K562 (cell line): ENCODE data around the gene GSS. TPM values are rescaled to one million over a fixed set of nuclear protein-coding genes. Genes with fewer than 3 reads are reported as not detected.

Experiments
- ATAC-seq: fragments of 200-7000 bp; cut with Tn5 transposase; 3 replicates; pipeline ENCODE4 v1.9.1; 2020; ENCODE audit warnings: moderate library complexity
- BruUV-seq: library from RNA; stranded (reverse); fragments of 400-500 nt; replicated peaks from 2 replicates; lab custom pipeline; 2021; lab: Mats Ljungman, UMichigan
- CTCF ChIA-PET: fragments of 300-600 bp; formaldehyde crosslinking; extraction: SDS; loops from one replicate; lab custom pipeline; 2021; ENCODE audit warnings: low intra/inter-chr PET ratio; lab: Yijun Ruan, JAX
- POLR2A ChIA-PET: fragments of 300-600, 350-650 bp; sonication (Branson Sonifier 250); formaldehyde crosslinking; extraction: SDS; loops from one replicate; lab custom pipeline; 2021; ENCODE audit warnings: antibody characterized with exemption, inconsistent platforms; lab: Yijun Ruan, JAX
- DNase-seq, 4 experiments: peaks; one replicate each; pipeline versions ENCODE4 v3.0.0 to v3.0.0-alpha.2; 2011 to 2018; ENCODE audit warnings: low spot score in 3 of 4, mixed read lengths in 3 of 4; ENCODE audit errors: extremely low read depth in 1 of 4
- FAIRE-seq: peaks from 2 replicates; lab custom pipeline; 2011; peaks lifted over from hg19 to GRCh38; lab: Jason Lieb, UNC
- H2AFZ ChIP-seq: 2 replicates; pipeline ENCODE4 v1.6.0; 2011; ENCODE audit warnings: low read depth, low read length, control low read depth, inconsistent platforms
- H3K27ac ChIP-seq: fragments of 200-600 bp; 3 replicates; pipeline ENCODE4 v1.8.0; 2011; ENCODE audit warnings: low read depth, mild to moderate bottlenecking, control low read depth, inconsistent platforms, low read length, moderate library complexity, mixed read lengths; ENCODE audit errors: extremely low read depth
- H3K27me3 ChIP-seq, 2 experiments: fragments of 300-600 bp in 1 of 2; 2 replicates in 1 of 2; 3 replicates in 1 of 2; pipeline versions ENCODE4 v1.6.0 to v1.8.0; 2011; ENCODE audit warnings: inconsistent platforms in 2 of 2, low read length in 2 of 2, mild to moderate bottlenecking in 1 of 2, mixed read lengths in 1 of 2, moderate library complexity in 1 of 2; ENCODE audit not compliant: control insufficient read depth in 2 of 2, insufficient read depth in 2 of 2
- H3K36me3 ChIP-seq: fragments of 300-600 bp; 3 replicates; pipeline ENCODE4 v1.8.0; 2011; ENCODE audit warnings: mild to moderate bottlenecking, low read length, inconsistent platforms; ENCODE audit not compliant: control insufficient read depth, insufficient read depth
- H3K4me1 ChIP-seq, 2 experiments: fragments of 200-600 bp in 1 of 2; replicated peaks in 1 of 2; 2 replicates in 1 of 2; 3 replicates in 1 of 2; pipeline versions ENCODE4 v1.5.1 to v1.8.0; 2011; ENCODE audit warnings: inconsistent platforms in 2 of 2, low read length in 2 of 2, mild to moderate bottlenecking in 1 of 2, mixed read lengths in 1 of 2, moderate library complexity in 1 of 2; ENCODE audit not compliant: control insufficient read depth in 2 of 2, insufficient read depth in 2 of 2
- H3K4me2 ChIP-seq: 2 replicates; pipeline ENCODE4 v1.6.1; 2011; ENCODE audit warnings: low read length, control low read depth, inconsistent platforms, mixed read lengths; ENCODE audit not compliant: insufficient read depth
- H3K4me3 ChIP-seq: fragments of 200-600 bp; sonication (generic), shearing (Covaris generic); 2 replicates; pipeline ENCODE4 v1.5.1; 2016; ENCODE audit warnings: control low read depth, inconsistent platforms
- H3K79me2 ChIP-seq: fragments of 200-600 bp; 3 replicates; pipeline ENCODE4 v1.8.0; 2011; ENCODE audit warnings: low read length, inconsistent platforms; ENCODE audit not compliant: control insufficient read depth, insufficient read depth
- H3K9ac ChIP-seq, 2 experiments: 2 replicates each; pipeline versions ENCODE4 v1.6.0 to v1.6.1; 2011; ENCODE audit warnings: low read depth in 2 of 2, low read length in 2 of 2, control low read depth in 1 of 2, inconsistent platforms in 1 of 2, mild to moderate bottlenecking in 1 of 2, mixed read lengths in 1 of 2; ENCODE audit not compliant: insufficient read depth in 1 of 2
- H3K9me1 ChIP-seq: one replicate; pipeline ENCODE4 v1.6.0; 2011; ENCODE audit warnings: inconsistent platforms, mild to moderate bottlenecking, low read length, moderate library complexity; ENCODE audit not compliant: control insufficient read depth, insufficient read depth
- H3K9me3 ChIP-seq: replicated peaks from 2 replicates; pipeline ENCODE4 v1.5.1; 2011; ENCODE audit warnings: low read depth, low read length, inconsistent platforms; ENCODE audit not compliant: control insufficient read depth, insufficient read depth
- H4K20me1 ChIP-seq: replicated peaks from 2 replicates; pipeline ENCODE4 v1.6.1; 2011; ENCODE audit warnings: low read length, inconsistent platforms, mixed read lengths; ENCODE audit not compliant: control insufficient read depth, insufficient read depth
- BRD9 ChIP-seq: fragments of 450-650 bp; IDR thresholded peaks from 2 replicates; pipeline ENCODE4 v1.6.1; 2018; ENCODE audit warnings: low read depth; ENCODE audit not compliant: partially characterized antibody
- POLR2G ChIP-seq: fragments of 200-400 bp; formaldehyde crosslinking; IDR thresholded peaks from 2 replicates; pipeline ENCODE4 v1.6.1; 2017; ENCODE audit warnings: low read depth, mild to moderate bottlenecking, antibody characterized with exemption, low read length, moderate library complexity
- TEAD1 ChIP-seq, 2 experiments: fragments of 450-650 bp in 1 of 2; sonication (generic) in 1 of 2; formaldehyde crosslinking; IDR thresholded peaks; 2 replicates each; pipeline versions ENCODE4 v1.4.0 to v1.8.0; 2020 to 2022; ENCODE audit warnings: mild to moderate bottlenecking in 2 of 2, missing genetic modification reagents in 1 of 2
- ZNF217 ChIP-seq: sonication (generic); formaldehyde crosslinking; IDR thresholded peaks from 2 replicates; pipeline ENCODE4 v1.8.0; 2022; ENCODE audit warnings: mild to moderate bottlenecking, missing genetic modification reagents
- WGBS: fragments of 100-300 bp; shearing (Covaris generic); methylation state at CpG from one replicate; pipeline ENCODE4 v1.1.6; 2016; ENCODE audit warnings: low coverage, mixed read lengths; ENCODE audit not compliant: insufficient coverage; ENCODE audit errors: missing lambda C conversion rate; 5-methylcytosine and 5-hydroxymethylcytosine counted together
- in situ Hi-C: fragments of 300-500 bp; cut with MboI; formaldehyde crosslinking; loops from 4 replicates; pipeline ENCODE4 v1.15.0; 2018; ENCODE audit warnings: inconsistent platforms, mixed read lengths
- intact Hi-C: fragments of 100-400 bp; cut with micrococcal nuclease; formaldehyde crosslinking; loops from 2 replicates; pipeline ENCODE4 v1.14.2; 2022
- polyA plus RNA-seq, 8 experiments: library from polyadenylated mRNA; depleted of rRNA in 4 of 8; stranded (reverse) in 5 of 8; unstranded in 3 of 8; fragments of >200 nt; fragmentation: Nextera tagmentation in 2 of 8; fragmentation: Illumina TruSeq in 1 of 8; extraction: Ambion mirVana in 2 of 8; extraction: Trizol in 1 of 8; gene quantifications; 2 replicates each; pipeline versions ENCODE4 v1.2.1 to v1.2.3, GENCODE V29; 2011 to 2014; ENCODE audit warnings: inconsistent platforms in 1 of 8, missing spikeins in 1 of 8
- total RNA-seq, 7 experiments: library from RNA; depleted of rRNA in 6 of 7; stranded (reverse); fragments of >200 nt in 6 of 7; fragmentation: Illumina TruSeq in 2 of 7; extraction: Trizol in 2 of 7; gene quantifications; 2 replicates each; pipeline versions ENCODE4 v1.2.1 to v1.2.3, GENCODE V29; 2011 to 2021; ENCODE audit warnings: low replicate concordance in 1 of 7

Gene GSS
- total and polyA plus RNA-seq, 9 of the 15 experiments (the other 6 are each of a cell fraction or from before 2014, with no cell fraction given): 18.4 to 165 (median 89.4) TPM

GRCh38 chr20:34993941-34994508 is 38.4 kb upstream of the GSS start:
- no peak overlapping the region for H3K4me3 ChIP-seq
- peaks cover 33% of the 10 kb centered on the region; the same call in 2 of the 3 replicates for H3K36me3 ChIP-seq
- no peaks in the 10 kb centered on the region for H3K79me2 ChIP-seq
- no peak for DNase-seq
- no peak overlapping the region; a peak in 1 of 4 replicates for H3K9ac ChIP-seq
- POLR2A ChIA-PET: interaction anchor here (1.2 kb wide), 1 partner anchor 29 kb away, joined by 3 read pairs; no protein-coding TSS in a partner anchor
- ATAC-seq: no peak
- no peak overlapping the region for H3K27ac ChIP-seq
- intact Hi-C loops: no loop called here
- no TSS peak for BruUV-seq
- peaks cover 4% of the 10 kb centered on the region; the same call in 1 of the 2 replicates for H4K20me1 ChIP-seq
- no peaks in the 10 kb centered on the region for H3K9me3 ChIP-seq
- no peaks in the 10 kb centered on the region for H3K27me3 ChIP-seq
- no peak overlapping the region for H3K4me2 ChIP-seq
- WGBS: 90% methylated on average over 22 of the region's 22 CpGs
- H3K4me1 ChIP-seq: peaks cover 0 to 18% of the 10 kb centered on the region in 2 experiments; a peak in 3 of 5 replicates
- in situ Hi-C loops: no loop called here
- no peak overlapping the region for H2AFZ ChIP-seq
- CTCF ChIA-PET: no interaction called here
- H3K9me1 ChIP-seq: no peaks in the 10 kb centered on the region
- no peak for FAIRE-seq
- TF ChIP-seq POLR2G (0 out of 2 replicates have a peak, but pooled peaks have one; percentile 38), BRD9 (no peak)

GRCh38 chr20:34992751-34993417 is 37.3 kb upstream of the GSS start:
- no peak overlapping the region for H3K4me3 ChIP-seq
- no peaks in the 10 kb centered on the region for H3K27me3 ChIP-seq
- H3K9me3 ChIP-seq: no peaks in the 10 kb centered on the region
- no peak for DNase-seq
- no peaks in the 10 kb centered on the region for H3K9me1 ChIP-seq
- peaks cover 24% of the 10 kb centered on the region; the same call in 2 of the 3 replicates for H3K36me3 ChIP-seq
- no peak for FAIRE-seq
- in situ Hi-C loops (no loop called here), intact Hi-C loops (no loop called here)
- WGBS: 86% methylated on average over 20 of the region's 20 CpGs
- peaks cover 4% of the 10 kb centered on the region; the same call in 1 of the 2 replicates for H4K20me1 ChIP-seq
- H3K4me2 ChIP-seq: no peak overlapping the region
- H3K9ac ChIP-seq: peak overlapping the region in 1 of 2 experiments; percentile 26; a peak in 1 of 4 replicates
- TF ChIP-seq TEAD1 (CRISPR knock-in tag; IDR thresholded peaks at IDR 0.05) (no peak), ZNF217 (no peak)
- no peaks in the 10 kb centered on the region for H3K79me2 ChIP-seq
- H3K27ac ChIP-seq: no peak overlapping the region
- CTCF ChIA-PET: interaction anchor here (0.7 kb wide), 1 partner anchor 140 kb away, joined by 3 read pairs; no protein-coding TSS in a partner anchor
- ATAC-seq: no peak
- POLR2A ChIA-PET: interaction anchor here (0.8 kb wide), 1 partner anchor 85 kb away, joined by 4 read pairs; no protein-coding TSS in a partner anchor
- BruUV-seq: no TSS peak
- H2AFZ ChIP-seq: no peak overlapping the region
- peaks cover 0 to 14% of the 10 kb centered on the region in 2 experiments; a peak in 3 of 5 replicates for H3K4me1 ChIP-seq
